HG02798 (cell line): ENCODE results near the gene MYBPH.

ENCODE experiments used
- ATAC-seq: cut with Tn5 transposase; IDR thresholded peaks from one replicate; pipeline ENCODE4 v1.9.1; 2021; ENCODE audit warnings: mild to moderate bottlenecking; ENCODE audit not compliant: unreplicated experiment, poor library complexity

MYBPH gene

GRCh38 chr1:203167913-203168200 lies 7.8 kb downstream of the MYBPH start:
- no peak for ATAC-seq

- ATAC-seq, result no peak
Measured at GRCh38 chr1:203167026-203167912, 8.4 kb downstream of the MYBPH start.

GRCh38 chr1:203166192-203166940 lies 9.3 kb downstream of the MYBPH start:
- ATAC-seq, result no peak

- no peak for ATAC-seq
Measured at GRCh38 chr1:203165800-203166161, 9.8 kb downstream of the MYBPH start.

- no peak for ATAC-seq
Measured at GRCh38 chr1:203165101-203165799, 10.4 kb downstream of the MYBPH start.

GRCh38 chr1:203163891-203164635 lies 11.6 kb downstream of the MYBPH start:
- ATAC-seq, result no peak

GRCh38 chr1:203162403-203162802 lies 13.2 kb downstream of the MYBPH start:
- ATAC-seq, result no peak

- no peak for ATAC-seq
Measured at GRCh38 chr1:203161703-203162102, 13.9 kb downstream of the MYBPH start.

- no peak for ATAC-seq
Measured at GRCh38 chr1:203161175-203161574, 14.5 kb downstream of the MYBPH start.

- ATAC-seq, result no peak
Measured at GRCh38 chr1:203159844-203160243, 15.8 kb downstream of the MYBPH start.

GRCh38 chr1:203158960-203159665 lies 16.5 kb downstream of the MYBPH start:
- ATAC-seq, result no peak

- ATAC-seq, result no peak
Measured at GRCh38 chr1:203158423-203158822, 17.2 kb downstream of the MYBPH start.

GRCh38 chr1:203156280-203156679 lies 19.3 kb downstream of the MYBPH start:
- no peak for ATAC-seq

- ATAC-seq, result no peak
Measured at GRCh38 chr1:203153989-203154821, 21.4 kb downstream of the MYBPH start.

- ATAC-seq, result no peak
Measured at GRCh38 chr1:203153051-203153988, 22.3 kb downstream of the MYBPH start.

GRCh38 chr1:203152158-203153034 lies 23.2 kb downstream of the MYBPH start:
- no peak for ATAC-seq
